Activated naive CD4-positive, alpha-beta T cell (primary cell): ENCODE measurements around the gene CLEC4E.
A peak's percentile ranks its signal among the peaks of the same experiment; 100 is the strongest.
"Not testable (repeated sequence)": the region's sequence is repeated elsewhere in the genome, so short reads cannot be mapped to it uniquely, and the experiment has no call there.

Source experiments
- DNase-seq, 4 experiments: peaks; one replicate each; lab custom pipeline; 2025; lab: John Stamatoyannopoulos, UW

The CLEC4E gene, protein sequence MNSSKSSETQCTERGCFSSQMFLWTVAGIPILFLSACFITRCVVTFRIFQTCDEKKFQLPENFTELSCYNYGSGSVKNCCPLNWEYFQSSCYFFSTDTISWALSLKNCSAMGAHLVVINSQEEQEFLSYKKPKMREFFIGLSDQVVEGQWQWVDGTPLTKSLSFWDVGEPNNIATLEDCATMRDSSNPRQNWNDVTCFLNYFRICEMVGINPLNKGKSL

DNA sequence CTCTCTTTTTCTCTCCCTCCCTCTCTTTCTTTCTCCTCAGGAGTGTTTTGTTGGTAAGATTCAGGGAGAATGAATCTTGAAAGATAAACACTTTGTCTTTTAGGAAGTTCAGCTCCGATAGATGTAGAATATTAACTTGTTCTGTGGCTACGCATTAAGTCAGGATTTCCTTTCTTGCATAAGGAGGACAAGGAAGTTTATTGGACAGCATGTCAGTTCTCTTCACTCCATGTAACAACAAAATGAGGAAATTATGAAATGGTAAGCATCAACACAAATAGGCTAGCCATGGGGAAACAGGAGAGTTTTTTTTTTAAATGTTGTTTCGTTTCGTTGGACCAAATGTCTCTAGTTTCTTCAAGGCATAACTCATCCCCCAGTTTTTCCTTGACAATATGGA is at the start of gene CLEC4E:
CLEC4E (minus strand) TSS at position 75 of the 400 bp plus-strand sequence. CDS start 108 bp downstream, outside the sequence.
- DNase-seq: not testable (repeated sequence)

DNA sequence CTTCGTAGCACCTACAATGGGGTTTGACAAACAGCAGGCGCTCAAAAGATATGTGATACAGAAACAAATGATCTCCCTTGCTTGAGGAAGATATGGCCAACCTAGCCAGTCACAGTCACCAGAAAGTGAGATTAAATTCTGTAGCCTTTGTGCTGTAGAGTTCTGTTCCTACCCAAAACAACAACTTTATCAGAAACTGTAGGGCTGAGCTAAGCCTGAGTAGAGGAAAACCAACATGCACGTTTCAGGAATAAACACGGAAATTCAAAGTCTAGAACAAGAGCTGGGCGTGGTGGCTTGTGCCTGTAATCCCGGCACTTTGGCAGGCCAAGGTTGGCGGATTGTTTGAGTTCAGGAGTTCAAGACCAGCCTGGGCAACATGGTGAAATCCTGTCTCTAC is 49.0 kb upstream of the CLEC4E start:
- DNase-seq: no peak

DNA sequence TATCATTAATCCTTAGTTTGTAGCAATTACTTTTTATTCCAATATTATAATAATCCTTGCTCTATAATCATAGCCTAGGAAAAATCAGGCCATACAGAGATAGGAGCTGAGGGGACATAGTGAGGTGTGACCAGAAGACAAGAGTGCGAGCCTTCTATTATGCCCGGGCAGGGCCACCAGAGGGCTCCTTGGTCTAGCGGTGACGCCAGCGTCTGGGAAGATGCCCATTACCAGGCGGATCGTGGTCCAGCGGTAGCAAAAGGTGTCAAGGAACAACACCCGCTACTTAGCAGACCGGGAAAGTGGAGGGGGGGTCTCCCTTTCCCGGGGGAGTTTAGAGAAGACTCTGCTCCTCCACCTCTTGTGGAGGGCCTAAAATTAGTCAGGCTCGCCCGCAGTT is 43.8 kb upstream of the CLEC4E start:
- not testable (repeated sequence) for DNase-seq

DNA sequence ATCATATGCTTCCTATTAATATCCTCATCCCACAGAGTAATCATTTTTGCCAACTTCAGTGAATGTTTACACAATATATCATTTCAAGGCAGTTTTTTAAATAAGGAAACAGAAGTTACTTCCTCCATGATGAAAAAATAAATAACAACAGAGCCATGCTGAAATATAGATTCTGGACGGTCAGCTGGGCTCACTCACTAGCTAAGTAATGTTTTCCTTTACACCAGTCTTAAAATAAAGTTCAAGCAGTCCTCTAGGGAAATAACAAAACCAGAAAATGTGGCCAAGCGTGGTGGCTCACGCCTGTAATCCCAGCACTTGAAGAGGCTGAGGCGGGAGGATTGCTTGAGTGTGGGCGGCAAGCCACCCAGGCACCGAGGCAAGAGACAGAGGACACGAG is 43.3 kb upstream of the CLEC4E start:
- DNase-seq: no peak

DNA sequence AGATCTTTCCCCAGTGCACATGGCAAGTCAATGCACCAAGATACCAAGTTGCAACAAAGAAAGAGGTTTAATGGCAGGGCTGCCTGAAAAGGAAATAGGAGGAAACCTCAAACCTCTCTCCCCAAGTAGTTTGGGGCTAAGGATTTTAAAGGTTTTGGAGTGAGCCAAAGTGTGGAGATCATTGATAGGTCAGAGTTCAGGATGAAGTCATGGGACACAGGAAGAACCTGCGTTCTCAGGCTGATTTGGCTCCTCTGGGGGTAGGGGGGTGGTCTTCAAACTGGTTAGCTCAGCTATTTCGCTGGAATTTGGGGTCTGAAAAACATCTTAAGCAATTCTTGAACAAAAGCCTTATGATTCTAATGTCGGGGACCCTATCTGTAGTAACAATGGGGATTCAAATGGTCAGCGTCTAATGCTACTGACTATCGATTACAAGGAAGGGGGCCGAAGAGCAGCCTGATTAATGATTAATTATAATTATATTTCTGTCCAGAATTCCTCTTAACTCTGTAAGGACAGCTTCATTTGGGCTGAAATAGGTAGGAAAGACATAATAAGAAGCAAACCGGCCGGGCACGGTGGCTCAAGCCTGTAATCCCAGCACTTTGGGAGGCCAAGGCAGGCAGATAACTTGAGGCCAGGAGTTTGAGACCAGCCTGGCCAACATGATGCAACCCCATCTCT is 40.5 kb upstream of the CLEC4E start:
- DNase-seq: no peak

DNA sequence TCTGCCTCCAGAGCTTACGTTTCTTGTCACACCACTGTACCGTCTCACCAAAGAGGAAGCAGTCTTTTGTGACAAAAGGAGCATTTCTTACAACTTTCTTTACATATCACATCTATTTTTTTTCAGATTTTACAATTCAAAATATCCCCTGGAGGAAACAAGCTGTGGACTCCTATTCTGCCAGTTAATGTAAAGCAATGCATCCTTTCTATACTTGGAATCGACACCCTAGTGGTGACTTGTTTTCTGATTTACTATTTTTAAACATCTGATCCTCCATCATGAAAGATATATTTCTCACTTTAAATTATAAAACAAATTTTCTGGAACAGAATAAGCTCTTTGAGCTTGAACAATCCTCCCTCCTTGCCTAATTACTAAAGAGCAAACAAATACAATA is 37.2 kb upstream of the CLEC4E start:
- DNase-seq: no peak

GRCh38 chr12:8572507-8572906 is 31.8 kb upstream of the CLEC4E start:
- no peak for DNase-seq

- DNase-seq: no peak
These were observed 25.8 kb upstream of the CLEC4E start for GRCh38 chr12:8566525-8566924.

- DNase-seq: not testable (repeated sequence)
These were observed 25.3 kb upstream of the CLEC4E start for GRCh38 chr12:8566052-8566451.

DNA sequence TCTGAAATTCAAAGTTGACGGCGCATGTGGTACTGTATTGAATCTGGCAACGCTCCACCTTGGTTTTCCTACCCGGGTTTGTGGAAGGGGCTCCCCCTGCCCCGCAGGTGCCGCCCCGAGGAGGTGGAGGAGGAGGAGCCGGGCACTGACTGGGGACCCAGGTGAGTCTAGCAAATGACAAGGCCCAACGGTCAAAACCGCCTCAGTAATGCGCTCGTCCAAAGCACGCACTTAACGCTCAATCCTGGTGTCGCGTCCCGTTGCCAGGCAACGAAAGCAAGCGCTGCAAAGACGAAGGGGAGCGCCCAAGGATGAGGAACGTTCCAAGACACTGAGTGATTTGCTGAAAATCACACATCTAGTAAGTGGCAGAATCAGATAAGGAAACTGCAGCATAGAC is 24.0 kb upstream of the CLEC4E start:
- DNase-seq: no peak

GRCh38 chr12:8563356-8563755 is 22.7 kb upstream of the CLEC4E start:
- DNase-seq: no peak

DNA sequence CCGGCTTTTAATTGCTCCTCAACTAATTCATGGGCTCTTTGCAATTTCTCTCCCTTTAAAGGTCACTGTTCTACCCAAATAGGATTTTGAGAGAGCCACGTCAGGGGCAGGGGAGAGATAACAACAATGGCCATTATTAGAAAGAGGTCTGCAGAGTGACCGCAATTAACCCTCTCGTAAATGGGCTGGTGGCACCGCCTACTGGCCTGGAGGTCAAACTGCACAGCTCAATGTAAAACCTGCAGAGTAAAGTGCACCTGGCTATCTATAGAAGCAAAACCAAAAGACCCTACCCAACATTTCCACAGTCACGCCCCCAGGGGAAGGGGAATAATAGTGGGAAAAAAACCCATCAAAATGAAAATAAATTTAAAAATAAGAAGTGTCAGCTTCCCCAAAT is 21.6 kb upstream of the CLEC4E start:
- DNase-seq: no peak

DNA sequence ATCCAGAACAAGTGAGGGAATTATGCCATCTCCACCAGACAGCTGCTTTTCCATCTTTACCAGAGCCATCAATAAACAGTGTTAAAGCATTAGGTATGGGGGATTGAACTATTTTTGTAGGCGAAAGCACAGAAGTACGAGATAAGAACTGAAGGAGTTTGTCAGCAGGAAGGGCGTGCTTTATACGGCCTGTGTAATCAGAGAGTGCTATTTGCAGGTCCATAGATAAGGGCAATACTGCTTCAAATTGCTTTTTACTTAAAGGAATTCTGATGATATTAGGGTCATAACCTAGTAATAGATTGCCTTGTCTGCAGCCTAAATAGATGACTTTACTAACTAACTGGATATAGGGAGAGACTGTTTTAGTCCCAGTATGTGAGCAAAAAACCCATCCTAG is 20.3 kb upstream of the CLEC4E start:
- DNase-seq: no peak

DNA sequence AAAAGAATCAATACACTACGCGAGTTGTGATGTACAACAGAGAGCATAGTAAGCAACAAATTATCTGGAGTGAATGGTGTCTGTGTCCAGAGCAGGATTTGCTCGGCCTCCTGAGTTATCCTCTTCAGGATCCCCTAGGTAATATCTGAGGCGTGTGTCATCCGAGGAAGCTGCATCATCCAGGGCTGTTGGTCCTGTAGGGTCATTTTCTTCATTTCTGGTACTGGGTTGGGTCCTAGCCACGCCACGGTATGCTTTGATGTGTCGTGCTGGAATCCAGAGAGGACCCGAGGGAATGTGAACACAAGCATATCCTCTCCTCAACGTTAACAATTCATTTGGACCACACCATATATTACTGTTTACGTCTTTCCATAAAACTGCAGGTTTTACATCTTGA is 19.0 kb upstream of the CLEC4E start:
- no peak for DNase-seq

- no peak for DNase-seq
These were observed 15.9 kb upstream of the CLEC4E start for GRCh38 chr12:8556531-8557097.

- DNase-seq: no peak
These were observed 13.9 kb upstream of the CLEC4E start for GRCh38 chr12:8554451-8555195.

DNA sequence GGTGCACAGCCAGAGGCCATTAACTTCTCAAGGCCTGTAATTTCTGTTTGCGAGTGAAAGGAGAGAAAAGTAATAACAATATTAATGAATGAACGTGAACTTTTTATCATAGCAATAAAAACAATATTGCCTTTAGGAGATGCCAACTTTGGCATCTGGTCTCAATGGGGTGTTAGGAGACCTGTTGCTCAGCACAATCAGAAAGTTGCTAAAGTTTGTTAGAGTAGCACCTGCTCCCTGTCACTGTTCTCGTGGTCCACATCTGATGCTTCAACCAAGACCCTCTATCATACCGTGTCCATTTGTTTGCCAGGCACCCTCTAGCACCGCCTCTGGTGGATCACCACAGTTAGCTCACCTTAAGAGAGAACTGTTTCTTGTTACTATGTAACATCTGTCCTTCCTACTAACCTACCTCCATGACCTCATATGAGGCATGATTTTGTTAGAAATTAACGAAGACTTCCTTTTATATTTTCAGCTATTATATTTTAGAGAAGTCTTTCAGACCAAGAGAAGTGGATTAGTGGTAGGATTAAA is 12.5 kb upstream of the CLEC4E start:
- no peak for DNase-seq

- DNase-seq: no peak
These were observed 8.7 kb upstream of the CLEC4E start for GRCh38 chr12:8549381-8549780.

DNA sequence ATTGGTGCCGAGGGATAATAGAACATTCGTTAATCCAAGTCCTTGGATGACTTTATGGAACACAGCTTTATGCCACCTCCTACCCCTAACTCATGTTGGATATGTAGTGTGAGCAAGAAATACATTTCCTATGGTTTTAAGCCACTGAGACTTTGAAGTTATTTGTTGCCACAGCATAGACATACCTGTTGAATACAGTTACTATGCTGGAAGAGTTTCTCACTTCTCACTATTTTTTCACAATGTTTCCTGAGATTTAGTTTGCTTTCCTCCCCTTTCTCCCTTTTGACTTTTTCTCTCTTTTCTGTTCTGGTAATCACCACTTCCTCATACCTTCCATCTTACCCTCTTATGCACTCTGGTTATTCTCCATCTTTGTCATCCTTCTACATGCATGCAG is 7.5 kb upstream of the CLEC4E start:
- no peak for DNase-seq

DNA sequence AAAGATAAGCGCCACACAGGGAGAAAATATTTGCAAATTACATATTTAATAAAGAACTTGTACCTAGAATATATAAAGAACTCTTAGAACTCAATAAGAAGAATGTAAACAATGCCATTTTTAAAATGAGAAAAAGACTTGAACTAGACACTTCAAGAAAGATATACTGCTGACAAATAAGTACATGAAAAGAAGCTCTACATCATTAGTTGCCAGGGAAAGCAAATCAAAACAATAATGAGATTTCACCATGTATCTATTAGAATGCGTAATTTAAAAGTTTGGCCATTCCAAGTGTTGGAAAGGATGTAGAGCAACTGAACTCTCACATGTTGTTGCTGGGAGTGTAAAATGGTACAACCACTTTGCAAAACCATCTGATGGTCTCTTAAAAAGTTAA is 6.9 kb upstream of the CLEC4E start:
- no peak for DNase-seq

GRCh38 chr12:8546591-8546990 is 5.9 kb upstream of the CLEC4E start:
- DNase-seq: no peak

DNA sequence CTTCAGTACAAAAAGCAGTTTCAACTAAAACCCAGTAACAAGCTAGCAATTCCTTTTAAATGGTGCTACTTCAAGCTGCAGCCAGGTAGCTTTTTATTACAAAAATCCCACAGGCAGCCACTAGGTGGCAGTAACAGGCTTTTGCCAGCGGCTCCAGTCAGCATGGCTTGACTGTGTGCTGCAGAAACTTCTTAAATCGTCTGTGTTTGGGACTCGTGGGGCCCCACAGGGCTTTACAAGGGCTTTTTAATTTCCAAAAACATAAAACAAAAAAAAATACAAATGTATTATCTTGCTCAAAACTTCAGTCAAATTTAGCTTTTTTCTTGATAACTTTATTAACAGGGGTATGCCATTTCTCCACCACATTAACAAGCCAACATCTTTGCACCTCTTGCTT is 3.6 kb upstream of the CLEC4E start:
- DNase-seq: peak; percentile 27 to 62 (median 39)

DNA sequence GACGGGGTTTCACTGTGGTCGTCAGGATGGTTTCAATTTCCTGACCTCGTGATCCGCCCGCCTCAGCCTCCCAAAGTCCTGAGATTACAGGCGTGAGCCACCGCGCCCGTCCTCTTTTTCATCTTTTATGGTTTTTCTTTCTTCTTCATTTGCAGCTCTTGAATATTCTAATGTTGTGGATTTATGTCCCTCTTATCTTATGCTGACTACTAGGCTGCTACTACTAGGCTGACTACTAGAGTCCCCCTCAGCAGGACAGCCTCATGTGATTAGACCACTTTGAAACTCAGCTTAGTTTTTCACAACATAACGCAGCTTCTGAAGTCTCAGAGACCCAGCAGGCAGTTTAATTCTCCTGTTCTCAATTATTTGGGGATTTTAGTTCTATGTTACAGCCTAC is 857 bp upstream of the CLEC4E start:
- DNase-seq: no peak
